ENCODE measurements around the gene TST. TPM values are rescaled to one million over a fixed set of nuclear protein-coding genes. Genes with fewer than 3 reads are reported as not detected.

The TST gene
- total RNA-seq, 1 donor: 17.1 TPM

DNA sequence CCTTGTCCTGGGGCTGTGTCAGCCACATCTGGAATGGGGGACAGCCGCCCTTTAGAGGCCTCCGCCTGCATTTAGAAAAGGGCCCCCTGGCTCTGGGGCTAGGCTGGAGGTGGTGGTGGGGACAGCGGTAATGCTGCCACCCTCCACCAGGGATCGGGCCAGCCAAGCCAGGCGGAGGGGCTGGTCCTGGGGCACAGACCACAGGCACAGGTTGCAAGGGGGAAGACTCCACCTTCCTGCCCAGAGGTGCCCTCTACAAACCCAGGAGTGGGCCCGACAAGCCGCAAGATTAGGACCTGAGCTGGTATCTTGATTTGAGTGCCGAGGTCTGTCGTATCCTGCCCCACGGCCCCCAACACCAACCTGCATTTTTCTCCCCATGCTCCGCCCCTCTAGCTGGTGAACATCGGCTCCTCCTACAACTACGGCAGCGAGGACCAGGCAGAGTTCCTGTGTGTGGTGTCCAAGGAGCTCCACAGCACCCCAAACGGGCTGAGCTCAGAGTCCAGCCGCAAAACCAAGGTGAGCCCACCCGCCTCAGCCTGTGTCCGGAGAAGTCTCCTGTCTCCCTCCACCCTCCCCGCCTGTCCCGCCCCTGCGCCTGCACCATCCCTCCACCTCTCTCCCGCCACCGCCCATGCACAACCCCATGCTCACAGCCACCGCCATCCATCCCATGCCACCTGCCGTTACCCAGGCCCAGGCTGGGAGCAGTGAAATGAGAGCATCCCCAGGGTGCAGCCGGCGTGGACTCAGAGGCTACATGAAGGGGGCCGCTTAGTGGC lies 39.9 kb upstream of the TST start:
- no peak for DNase-seq (ENCODE audit: low read depth)
- H3K4me3 ChIP-seq (ENCODE audit: low read depth, low read length): no peak overlapping the region
- TF ChIP-seq, protein P1, sequence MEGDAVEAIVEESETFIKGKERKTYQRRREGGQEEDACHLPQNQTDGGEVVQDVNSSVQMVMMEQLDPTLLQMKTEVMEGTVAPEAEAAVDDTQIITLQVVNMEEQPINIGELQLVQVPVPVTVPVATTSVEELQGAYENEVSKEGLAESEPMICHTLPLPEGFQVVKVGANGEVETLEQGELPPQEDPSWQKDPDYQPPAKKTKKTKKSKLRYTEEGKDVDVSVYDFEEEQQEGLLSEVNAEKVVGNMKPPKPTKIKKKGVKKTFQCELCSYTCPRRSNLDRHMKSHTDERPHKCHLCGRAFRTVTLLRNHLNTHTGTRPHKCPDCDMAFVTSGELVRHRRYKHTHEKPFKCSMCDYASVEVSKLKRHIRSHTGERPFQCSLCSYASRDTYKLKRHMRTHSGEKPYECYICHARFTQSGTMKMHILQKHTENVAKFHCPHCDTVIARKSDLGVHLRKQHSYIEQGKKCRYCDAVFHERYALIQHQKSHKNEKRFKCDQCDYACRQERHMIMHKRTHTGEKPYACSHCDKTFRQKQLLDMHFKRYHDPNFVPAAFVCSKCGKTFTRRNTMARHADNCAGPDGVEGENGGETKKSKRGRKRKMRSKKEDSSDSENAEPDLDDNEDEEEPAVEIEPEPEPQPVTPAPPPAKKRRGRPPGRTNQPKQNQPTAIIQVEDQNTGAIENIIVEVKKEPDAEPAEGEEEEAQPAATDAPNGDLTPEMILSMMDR (IDR thresholded peaks at IDR 0.05; ENCODE audit: insufficient read depth, low read length): no peak

DNA sequence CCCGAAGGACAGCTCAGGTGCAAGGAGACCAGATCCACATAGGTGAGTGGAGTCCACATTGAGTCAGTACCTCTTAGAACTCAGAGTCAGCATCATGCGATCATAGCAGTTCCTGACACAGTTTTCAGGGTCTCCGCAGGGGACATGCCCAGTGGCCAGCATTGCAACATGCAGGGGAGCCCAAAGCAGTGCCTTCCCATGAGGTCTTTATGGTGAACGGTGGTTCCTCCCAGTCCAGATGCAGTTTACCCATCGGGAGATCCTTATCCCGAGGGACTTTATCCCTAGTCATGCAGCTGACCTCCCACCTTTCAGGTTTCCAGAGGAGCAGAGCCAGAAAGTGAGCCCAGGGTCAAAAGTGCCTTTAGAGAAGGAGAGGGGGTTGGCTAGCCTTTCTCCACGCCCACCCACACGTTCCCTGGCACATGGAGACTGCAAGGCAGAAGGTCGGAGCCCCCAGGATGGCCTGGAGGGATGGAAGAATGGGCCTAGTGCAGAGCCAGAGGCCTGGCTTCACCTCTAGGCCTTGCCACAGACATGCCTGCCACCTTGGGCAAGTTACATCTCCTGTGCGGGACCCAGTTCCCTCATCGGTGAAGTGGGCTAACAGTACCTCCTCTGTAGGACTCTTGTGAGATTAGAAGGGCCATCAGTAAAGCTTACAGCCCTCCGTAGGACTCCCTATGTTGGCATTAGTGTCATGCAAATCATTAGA lies 38.7 kb upstream of the TST start:
- no peak overlapping the region for H3K4me3 ChIP-seq (ENCODE audit: low read depth, low read length)
- no peak for DNase-seq (ENCODE audit: low read depth)
- TF ChIP-seq, protein P1 (IDR thresholded peaks at IDR 0.05; ENCODE audit: insufficient read depth, low read length): no peak

DNA sequence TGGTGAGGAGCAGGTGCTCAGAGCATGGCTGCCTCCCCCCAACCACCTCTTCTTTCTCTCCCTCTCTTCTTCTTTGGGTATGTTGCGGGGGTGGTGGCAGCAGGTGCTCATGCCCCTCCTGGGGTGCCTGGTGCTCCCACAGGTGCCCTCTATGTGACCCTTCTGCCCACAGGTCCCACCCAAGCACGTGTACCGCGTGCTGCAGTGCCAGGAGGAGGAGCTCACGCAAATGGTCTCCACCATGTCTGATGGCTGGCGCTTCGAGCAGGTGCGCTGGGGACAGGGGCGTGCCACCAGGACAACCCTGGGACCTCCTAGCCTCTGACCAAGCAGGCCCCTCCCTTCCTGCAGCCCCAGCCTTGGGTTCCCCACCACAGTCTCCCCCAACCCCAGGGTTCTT lies 38.0 kb upstream of the TST start:
- TF ChIP-seq, protein P1 (IDR thresholded peaks at IDR 0.05; ENCODE audit: insufficient read depth, low read length): no peak
- no peak for DNase-seq (ENCODE audit: low read depth)
- no peak overlapping the region for H3K4me3 ChIP-seq (ENCODE audit: low read depth, low read length)

DNA sequence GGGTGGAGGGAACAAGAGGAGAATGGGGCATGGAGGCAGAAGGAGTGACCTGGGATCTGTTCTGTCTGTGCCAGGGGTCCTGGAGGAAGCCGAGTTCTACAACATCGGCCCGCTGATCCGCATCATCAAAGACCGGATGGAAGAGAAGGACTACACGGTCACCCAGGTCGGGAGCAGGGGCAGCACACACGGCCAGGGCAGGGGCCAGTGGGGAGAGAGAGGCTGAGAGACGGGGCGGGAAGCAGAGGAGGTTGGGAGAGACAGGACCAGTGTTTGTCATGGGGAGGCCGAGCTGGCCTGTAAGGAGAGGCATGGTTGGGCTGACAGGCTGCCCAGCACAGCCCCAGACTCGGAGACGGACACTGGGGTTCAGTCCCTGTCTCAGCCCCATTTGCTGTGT lies 37.0 kb upstream of the TST start:
- no peak for DNase-seq (ENCODE audit: low read depth)
- no peak overlapping the region for H3K4me3 ChIP-seq (ENCODE audit: low read depth, low read length)
- TF ChIP-seq, protein P1 (IDR thresholded peaks at IDR 0.05; ENCODE audit: insufficient read depth, low read length): no peak

DNA sequence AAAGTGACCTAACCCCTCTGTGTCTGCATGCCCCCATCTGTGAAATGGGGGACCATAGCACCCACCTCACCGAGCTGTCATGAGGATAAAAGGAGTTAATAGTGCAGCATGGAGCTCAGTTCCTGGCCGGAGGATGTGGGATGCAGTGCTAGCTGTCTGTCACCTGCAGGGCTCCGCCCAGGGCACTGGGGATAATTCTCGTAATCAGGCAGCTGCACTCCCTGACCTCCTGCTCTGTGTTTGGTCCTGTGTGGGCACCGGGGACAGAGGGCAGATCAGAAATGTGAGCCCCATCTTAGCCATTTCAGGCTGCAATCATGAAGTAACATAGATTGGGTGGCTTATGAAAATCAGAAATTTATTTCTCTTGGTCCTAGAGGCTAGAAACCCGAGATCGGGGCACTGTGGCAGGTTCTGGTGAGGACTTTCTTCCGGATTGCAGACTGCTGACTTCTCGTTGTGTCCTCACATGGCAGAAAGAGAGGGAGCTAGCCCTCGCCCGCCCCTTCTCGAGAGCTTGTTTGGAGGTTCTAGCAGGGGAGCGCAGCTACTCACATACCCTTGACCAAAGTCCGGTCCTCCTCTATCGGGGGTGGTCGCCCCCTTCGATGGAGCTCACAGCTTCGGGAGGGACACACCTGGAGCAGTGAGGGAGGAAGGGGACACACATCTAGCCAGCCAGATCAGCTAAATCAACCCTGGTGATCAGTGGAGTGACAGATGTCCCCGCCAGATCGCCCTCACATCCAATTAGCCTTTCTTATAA lies 35.5 kb upstream of the TST start:
- TF ChIP-seq, protein P1 (IDR thresholded peaks at IDR 0.05; ENCODE audit: insufficient read depth, low read length): no peak
- H3K4me3 ChIP-seq (ENCODE audit: low read depth, low read length): no peak overlapping the region
- no peak for DNase-seq (ENCODE audit: low read depth)

DNA sequence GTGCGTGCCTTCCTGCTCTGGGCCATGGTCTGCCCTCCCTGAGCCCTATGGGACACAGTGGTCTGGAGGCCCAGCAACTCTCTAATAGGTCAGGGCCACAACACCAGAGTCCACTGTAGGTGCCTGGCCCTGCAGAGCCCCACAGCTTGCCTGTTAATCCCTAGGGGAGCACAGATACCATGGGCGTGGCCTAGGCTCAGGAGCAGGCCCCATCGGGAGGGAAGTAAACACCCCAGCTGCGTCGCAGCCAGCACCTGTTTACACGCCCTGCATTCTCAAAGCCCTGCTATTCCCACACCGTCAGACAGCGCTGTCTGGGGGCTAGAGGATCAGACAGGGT lies 34.8 kb upstream of the TST start:
- no peak for DNase-seq (ENCODE audit: low read depth)
- TF ChIP-seq, protein P1 (IDR thresholded peaks at IDR 0.05; ENCODE audit: insufficient read depth, low read length): no peak
- H3K4me3 ChIP-seq (ENCODE audit: low read depth, low read length): no peak overlapping the region

Measured in fibroblast of the aortic adventitia (primary cell).